GM19328 (cell line): ENCODE data around the gene WIZ.

ENCODE experiments used
- ATAC-seq: cut with Tn5 transposase; IDR thresholded peaks from one replicate; pipeline ENCODE4 v1.9.1; 2021; ENCODE audit warnings: mild to moderate bottlenecking, moderate library complexity; ENCODE audit not compliant: unreplicated experiment

The WIZ gene

DNA sequence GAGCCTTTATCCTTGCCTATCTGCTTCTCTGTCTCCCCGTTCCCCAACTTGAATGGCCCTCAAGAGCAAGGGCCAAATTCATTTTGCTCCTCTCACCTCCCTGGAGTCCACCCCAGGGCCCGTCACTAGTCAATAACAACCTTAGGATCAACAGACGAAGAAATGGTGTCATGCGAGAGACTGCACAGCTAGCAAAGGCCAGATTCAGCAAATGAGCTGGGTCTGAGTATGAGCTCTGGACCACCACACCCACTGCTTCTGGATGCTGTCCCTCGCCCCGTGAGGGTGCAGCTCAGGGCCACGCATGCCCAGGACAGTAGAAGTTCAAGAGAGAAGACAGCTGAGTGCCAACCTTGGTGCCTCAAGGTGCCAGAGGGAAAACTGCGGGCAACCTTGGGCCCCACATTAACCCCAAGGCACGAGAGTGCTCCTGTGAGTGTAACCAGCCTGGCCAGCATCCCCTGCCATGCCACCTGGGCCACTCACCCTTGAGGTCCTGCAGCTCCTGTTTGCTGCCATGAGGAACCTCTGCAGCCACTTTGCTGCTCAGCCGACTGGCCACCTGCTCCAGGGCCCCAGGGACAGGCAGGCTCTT lies 19.1 kb downstream of the WIZ start:
- no peak for ATAC-seq

DNA sequence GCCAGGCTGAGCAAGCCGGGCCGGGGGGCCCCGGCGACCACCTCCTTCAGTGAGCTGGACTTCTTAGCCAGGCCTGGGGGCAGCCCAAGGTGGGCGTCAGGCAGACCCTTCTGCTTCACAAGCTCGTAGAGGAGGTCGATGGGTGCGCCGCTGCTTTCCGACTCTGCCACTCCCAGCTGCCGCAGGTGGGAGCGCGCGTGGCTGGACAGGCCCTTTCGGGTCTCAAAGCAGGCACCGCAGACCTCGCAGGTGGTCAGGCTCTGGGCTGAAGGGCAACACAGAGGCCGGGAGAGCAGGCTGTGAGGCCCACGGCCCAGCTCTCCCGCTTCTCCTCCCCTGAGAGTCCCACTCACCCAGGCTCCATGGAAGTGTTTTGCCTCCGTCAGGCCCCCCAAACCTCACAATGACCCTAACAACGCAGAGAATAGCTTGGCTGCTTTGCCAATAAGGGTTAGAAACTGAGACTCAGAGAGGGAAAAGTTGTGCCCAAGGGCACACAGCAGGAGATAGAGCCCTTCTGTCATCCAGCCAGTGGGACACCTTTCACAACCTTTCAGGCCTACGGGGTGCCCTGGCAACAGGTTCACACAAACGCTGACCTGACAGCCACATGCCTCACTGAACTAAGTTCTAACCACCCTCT lies 19.8 kb downstream of the WIZ start:
- ATAC-seq = no peak

DNA sequence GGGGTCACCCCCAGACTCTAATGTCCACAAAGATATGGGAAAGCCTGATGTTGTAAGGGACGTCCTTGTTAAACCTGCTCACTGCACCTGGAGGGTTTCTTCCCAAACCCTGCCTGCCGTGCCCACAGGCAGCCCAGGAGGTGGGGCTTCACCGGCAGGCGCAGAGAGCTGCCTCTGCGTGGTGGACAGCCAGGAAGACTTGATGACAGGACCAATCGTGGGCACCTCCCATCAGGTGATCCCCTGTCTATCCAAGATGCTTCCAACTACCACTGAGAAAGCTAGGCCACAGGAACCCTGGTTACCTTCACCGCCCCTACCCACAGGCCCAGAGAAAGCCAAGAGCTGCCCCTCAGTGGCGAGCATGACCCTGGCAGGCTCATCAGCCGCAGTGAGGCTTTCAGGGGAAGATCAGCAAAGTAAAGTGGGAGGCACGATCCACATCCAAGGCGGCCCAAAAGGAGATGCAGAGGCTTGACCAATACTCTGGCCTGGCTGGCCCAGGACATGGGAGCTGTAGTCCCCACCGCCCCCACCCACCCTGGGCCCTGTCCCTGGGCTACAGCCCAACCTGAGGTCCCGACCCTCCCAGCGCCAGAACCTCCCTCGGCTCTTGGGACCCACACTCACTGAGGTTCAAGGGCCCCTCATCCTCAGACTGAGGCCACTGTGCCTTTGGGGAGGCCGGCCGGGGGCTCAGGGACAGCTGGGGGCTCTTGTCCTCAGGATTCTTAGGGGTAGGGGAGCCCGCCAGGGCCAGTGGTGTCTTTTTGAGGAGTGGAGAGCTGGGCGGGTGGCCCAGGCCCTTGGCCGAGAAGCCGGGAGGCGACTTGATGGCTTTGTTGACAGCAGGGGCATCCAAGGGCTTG lies 20.6 kb downstream of the WIZ start:
- no peak for ATAC-seq

DNA sequence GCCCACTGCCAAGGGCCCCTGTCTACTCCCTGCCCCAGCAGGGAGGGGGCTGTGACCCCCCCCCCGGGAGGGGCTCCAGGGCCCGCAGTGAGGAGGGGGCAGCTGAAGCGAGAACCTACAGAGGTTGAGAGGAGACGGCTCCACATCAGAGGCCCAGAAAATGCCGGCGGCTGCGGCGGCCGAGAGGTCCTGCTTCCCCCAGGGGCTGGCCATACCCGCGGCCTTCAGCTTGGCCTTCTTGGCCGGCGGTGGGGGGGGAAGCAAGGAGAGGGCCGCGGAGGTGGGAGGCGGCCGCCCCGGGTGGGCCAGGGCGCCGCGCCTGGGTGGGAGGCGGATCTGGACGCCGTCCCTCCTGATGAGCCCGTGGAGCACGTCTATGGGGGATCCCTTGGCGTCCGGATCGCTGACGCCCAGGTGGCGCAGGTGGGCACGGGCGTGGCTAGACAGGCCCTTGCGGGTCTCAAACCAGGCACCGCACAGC lies 21.7 kb downstream of the WIZ start:
- no peak for ATAC-seq

DNA sequence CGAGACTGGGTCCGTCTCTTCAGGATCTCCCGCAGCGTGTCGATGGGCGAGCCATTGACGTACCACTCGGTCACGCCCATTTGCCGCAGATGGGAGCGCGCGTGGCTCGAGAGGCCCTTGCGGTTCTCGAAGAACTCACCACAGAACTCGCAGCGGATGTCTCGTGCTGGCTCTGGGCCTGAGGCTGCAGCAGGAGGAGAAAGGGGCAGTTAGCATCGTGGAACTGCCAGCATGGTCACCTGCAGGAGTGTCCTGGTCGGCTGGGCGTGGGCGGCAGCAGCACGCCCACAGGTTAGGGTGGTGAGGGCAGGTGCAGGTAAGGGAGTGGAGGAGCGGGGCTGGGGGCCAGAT lies 22.4 kb downstream of the WIZ start:
- ATAC-seq = no peak

DNA sequence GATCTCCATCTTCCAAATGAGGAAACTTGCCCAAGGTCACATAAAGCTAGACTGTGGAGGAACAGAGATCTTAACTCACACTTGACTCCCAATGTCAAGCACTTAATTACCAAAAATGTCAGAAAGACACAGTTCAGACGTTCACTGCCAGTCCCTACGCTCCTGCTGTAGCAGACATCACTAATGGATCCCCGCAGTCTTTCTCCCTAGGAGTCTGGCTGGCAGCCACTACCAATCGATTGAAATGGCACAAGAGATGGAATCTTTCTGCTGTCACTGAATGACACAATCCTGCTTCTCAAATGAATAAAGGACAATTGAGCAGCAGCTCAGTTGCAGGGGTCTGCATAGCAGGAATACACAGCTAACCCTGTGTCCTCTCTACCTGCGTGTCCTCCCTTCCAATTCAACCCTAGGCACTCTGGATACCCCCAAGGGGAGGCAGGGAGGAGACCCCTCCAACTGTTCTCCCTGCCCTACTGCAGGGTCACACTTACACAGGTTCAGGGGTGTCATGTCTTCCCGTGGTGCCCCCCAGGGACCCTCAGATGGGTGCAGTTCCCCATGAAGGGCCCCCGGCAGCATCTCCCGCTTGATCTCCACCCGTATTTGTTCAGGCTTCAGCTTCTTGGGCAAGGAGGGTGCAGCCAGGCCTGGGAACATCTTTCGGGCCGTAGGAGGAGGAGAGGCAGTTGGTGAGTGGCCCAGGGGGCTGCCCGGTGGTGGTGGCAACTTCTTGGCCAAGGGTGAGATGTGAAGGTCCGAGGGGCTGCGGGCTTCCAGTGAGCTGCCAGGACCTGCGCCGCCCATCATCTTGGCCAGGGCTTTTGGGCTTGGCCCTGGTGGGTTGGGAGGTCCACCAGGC lies 23.0 kb downstream of the WIZ start:
- ATAC-seq = no peak

DNA sequence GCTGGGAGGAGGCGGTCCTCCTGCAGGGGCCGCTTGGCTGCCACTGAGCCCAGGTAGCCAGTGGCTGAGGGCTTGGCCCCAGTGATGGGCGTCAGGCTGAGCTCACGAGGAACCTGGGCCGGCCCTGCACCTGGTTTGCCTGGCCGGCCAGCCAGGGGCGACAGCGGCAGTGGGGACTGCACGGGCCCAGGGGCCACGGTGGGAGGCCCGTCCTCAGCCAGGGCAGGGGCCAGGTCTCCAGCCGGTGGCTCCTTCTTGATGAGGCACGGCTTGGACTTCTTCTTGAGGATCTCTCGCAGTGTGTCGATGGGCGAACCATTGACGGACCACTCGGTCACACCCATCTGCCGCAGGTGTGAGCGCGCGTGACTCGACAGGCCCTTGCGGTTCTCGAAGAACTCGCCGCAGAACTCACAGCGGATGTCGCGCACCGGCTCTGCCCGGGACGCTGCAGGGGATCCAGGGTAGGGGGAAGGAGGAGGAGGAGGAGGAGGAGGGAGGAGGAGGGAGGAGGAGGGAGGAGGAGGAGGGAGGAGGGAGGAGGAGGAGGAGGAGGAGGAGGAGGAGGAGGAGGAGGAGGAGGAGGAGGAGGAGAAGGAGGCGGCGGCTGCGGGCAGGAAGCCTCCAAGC lies 24.3 kb downstream of the WIZ start:
- ATAC-seq = no peak

DNA sequence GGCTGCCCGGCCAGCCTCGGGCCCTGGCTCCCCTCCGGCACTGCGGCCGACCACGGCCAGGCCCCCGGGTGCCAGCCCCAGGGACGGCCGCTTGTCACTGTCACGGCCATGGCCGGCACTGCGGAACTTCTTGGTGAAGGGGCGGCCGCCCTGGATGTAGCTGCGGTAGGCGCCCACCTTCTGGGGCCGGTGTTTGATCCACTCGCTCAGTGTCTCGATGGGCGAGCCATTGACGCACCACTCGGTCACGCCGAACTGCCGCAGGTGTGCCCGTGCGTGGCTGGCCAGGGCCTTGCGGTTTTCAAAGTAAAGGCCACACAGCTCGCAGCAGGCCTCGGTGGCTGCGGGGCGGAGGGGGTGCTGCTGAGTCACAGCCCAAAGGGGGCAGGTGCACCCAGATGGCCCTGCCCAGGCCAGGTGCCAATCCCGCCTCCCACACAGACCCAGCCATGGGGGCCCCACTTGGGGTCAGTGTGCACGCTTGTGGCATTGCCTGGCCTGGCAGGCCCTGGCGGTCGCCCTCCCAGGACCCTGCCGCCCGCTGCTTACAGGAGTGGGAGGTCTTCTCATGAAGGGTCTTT lies 25.0 kb downstream of the WIZ start:
- ATAC-seq = no peak

DNA sequence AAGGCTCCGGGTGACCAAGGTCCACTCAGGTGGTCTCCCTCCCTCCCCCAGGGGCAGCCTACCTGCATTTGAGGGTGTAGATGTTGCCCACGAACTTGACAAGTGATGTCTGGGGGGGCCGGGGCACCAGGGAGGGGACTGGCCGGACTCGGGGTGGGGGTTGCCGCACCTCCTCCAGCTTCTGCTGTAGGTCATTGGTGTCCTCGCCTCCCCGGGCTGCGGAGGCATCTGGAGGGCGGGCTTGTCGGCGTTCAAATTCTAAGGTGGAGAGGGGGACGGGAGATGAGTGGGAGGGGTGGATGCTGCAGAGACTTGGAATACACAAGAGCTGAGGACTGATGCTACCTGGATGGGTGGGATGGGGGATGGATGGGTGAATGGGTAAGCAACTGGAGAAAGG lies 25.6 kb downstream of the WIZ start:
- no peak for ATAC-seq

DNA sequence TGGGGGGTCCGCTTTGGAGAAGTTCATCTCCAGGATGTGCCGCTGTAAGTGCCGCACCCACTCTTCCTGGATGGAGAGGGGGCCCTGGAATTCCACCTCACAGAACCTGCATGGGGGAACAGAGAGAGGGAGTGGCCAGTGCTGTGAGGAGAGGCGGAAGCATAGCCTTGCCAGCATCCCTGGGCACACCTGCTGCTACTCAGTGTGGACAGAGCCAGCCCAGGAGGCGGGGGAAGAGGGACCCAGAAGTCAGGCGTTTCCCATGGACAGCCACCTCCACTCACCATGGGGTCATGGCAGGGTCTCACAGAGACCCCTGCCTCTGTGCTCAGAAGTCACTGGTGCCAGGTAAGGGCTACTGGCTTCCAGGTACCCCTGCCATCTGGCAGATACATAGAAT lies 26.6 kb downstream of the WIZ start:
- no peak for ATAC-seq

DNA sequence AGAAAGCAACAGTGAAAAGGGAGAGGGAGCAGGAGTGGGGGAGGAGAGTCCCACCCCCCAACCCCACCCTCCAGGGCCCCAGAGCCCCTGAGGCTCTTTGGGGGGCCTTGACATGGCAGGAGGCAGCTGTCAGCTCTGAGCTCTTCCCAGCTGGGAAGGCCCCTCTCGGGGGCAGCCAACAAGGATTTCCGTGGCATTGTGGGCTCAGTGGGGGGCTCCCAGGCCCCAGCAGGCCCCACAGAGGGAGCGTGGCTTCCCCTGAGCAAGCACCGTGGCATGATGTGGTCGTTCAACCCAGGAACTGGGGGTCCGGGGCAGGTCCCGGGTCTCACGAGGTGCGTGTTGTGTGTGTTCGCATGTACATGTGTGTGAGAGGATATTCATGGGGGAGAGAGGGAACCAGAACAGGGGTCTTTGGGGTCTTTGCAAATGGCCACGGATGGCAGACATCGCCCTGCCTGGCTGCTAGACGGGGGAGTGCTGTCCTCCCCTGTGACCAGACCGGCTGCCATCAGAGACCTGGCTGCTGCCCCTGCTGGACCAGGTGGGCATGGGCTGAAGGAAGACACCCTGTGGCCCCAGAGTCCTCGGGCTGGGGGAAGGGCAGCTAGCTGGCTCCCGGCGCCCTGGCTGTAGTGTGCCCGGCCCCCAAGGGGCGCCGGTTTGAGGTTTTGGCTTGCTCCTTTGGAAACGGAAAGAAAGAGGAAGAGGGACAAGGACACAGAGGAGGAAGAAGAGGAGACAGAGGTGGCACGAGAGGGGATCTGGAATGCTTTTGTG lies 27.3 kb downstream of the WIZ start:
- ATAC-seq = no peak

DNA sequence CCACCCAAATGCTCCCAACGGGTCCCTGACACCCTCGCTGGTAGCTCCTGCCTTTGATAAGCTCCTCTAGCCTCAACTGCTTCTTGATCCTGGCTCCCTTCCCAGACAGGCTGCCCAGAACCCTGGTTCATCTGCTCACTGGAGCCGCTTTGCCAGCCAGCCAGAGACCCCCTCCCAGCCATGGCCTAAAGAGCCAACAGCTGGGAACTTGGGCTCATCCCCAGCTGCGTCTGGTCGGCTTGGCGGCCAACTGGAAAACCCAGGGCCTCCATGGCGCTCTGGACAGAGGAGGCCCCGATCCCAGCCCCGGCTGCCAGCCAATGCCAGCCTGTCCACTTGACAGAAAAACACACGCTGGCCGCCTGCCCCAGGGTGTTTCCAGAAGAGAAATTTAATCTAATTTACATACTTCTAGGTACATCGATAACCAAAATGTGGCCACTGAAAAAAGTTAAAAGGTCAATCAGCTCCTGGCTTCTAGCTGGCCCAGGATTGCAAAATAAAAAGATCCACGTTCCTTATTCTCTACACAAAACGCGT lies 28.0 kb downstream of the WIZ start:
- ATAC-seq = no peak

DNA sequence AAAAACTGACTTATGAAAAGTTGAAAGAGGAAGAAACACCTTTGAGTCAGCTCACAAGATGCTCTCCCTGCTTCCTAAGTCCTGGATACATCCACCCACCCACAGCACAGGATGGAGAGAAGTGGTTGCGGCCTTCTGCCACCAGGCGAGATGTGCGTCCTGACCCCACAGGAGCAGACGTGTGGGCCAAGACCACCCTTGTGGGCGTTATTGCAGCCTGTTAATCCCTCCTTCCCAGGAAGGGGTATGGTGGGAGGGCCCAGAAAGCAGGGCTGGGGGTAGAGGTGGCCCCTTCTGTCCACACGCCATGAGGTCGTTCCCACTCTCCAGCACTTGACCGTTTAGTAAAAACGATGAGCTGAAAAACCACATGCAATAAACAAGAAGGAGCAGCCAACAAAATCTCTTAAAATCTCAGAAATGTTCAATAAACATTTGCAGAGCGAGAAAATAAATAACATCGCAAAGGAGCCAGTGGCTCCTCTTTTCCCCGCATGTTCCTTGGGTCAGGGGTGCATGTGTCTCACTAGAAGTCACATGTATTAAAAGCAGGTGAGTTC lies 28.5 kb downstream of the WIZ start:
- ATAC-seq = no peak

DNA sequence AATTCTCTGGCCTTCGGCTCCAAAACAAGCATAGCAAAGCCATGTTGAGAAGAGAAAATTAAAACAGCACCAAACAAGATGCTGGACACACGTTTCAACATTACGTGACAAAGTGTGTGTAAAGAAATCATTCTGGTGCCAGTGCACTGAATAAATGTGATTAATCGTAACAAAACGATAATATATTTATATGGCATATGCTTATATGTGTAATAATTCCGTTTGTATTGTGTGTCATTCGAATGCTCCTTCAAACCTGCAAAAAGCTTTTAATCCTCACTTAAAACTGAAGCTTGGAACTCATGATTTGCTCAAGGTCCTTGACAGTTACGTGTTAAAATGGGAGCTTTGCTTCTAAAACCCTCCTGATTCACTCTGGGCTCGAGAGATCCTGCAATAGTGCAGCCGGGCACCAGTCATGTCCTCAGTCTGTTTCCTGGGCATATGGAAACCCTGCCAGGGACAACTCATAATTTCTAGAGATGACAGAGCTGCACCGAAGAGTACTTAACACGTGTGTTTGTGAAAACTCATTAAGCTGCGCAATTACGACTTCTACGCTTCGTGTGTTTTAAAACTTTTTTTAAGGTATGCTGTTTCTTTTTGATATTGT lies 30.2 kb downstream of the WIZ start:
- no peak for ATAC-seq

DNA sequence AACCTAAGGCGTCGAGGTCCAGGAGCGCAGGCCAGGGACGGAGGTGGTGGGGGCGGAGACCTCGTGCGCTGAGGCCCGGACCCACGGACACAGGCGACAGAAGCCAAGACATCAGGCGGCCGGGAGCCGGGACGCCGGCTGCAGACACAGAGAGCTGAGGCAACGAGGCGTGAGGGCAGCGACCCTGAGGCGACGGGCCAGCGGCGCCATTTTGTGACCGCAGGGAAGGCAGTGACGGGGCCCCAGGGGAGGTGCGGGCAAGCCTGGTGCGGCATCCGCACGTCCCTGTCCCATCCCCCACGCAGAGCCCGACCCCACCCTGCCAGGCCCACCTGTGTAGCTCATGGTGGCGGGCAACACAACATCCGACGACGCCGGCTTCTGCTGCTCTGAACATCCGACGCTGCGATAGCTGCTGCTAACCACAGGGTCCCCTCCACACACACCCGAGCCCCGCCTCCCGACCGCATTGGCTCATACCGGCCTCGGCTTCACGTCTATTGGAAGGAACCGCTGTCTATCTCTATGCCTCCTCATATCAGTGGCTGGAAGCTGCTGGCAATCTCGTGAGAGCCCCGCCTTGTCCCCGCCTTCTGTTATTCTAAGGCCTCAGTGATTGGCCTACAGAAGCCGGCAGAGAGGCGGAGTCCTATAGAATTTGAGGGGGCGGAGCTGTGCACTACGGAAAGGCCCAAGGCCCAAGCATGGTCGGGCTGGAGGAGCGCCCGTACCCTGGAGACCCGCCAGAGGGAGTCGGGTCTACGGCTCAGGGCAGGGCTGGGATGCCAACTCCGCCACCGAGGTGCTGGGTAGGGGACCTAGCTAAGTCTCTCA lies 31.0 kb downstream of the WIZ start, which contains the start of gene AKAP8L:
TSS of gene AKAP8L (minus strand) at position 410 of the 834 bp plus-strand sequence. CDS start at position 345, 65 bp downstream.
- ATAC-seq = peak; percentile 96

DNA sequence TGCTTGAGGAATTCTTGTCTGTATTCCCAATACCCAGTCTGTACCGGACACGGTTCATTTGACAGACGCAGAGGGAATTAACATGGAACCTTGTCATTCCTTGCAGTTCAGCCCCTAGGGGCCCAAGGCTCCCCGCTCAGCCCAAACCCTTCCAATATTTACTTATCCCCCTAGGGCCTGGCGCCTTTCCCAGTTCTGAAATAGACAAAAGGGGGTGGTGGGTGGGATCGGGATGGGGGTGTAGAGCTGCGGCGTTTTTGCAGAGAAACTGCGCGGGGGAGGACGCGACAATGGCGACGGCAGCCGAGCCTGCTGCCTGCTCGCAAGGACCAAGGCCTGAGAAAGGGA lies 31.6 kb downstream of the WIZ start:
- no peak for ATAC-seq

DNA sequence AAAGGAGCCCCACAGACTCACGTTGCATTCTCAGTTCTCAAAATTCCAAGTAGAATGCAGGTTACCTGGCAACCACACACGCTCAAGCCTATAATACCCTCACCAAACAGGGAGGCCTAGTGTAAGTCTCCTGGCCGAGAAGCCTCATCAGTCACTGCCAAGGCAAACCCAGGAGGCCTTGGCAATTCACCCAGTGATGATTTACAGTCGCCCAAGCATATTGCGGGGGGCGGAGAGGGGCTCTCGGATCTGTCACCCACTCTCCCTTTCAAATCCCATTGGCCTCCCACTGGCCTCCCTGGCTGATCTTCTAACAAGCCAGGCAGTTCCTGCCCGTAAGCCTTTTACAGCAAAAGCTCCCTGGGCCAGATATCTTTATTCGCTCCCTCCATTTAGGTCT lies 32.1 kb downstream of the WIZ start:
- ATAC-seq = no peak

DNA sequence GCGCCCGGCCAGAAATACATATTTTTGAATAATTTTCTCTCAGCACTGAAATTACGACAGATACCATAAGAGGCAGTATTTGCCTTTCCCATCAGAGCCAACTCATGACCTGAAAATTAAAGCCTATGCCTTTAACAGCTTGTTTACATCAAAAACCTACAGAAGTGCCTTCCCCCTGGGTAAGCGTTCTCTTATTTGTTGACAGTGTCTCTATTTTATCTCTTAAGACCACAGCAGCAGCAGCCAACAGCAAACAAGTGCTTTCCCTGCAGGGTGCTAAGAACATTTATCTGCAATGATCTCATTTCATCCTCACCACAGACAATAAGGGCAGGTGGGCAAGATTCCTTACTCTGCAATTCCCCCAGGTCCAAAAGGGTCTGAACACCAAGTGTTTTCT lies 36.9 kb downstream of the WIZ start:
- ATAC-seq = no peak
